ENCODE measurements around the gene SLC49A4.

Gene SLC49A4

DNA sequence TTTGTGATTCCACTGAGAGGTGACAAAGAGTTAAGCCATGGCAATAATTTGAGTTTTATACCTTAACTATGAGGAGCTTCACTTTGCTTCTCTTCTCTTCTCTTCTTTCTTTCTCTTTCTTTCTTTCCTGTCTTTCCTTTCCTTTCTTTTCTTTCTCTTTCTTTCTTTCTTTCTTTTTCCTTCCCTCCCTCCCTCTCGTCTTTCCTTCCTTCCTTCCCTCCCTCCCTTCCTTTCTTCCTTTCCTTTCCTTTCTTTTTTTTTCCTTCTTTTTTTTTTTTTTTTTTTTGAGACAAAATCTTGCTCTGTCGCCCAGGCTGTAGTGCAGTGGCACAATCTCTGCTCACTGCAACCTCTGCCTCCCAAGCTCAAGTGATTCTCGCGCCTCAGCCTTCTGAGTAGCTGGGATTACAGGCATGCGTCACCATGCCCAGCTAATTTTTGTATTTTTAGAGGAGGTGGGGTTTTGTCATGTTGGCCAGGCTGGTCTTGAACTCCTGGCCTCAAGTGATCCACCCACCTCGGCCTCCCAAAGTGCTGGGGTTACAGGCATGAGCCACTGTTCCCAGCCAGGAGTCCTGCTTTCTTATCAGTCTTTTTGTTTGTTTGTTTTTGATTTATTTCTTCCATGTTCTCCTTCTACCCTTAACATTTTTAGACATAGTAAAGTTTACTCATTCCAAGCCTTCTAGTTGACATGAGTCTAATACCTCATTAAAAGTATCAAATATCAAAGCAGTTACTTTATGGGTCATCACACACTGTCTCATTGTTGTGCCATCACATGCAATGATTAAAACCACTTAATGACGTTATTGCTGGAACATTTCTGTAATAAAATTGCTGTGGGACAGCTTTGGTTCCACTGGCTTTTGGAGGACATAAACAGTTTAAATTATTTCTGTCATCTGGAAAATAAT is 29.9 kb downstream of the SLC49A4 start (continued):
- TF ChIP-seq, protein P1, sequence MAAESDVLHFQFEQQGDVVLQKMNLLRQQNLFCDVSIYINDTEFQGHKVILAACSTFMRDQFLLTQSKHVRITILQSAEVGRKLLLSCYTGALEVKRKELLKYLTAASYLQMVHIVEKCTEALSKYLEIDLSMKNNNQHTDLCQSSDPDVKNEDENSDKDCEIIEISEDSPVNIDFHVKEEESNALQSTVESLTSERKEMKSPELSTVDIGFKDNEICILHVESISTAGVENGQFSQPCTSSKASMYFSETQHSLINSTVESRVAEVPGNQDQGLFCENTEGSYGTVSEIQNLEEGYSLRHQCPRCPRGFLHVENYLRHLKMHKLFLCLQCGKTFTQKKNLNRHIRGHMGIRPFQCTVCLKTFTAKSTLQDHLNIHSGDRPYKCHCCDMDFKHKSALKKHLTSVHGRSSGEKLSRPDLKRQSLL (tag by site-specific recombination; IDR thresholded peaks at IDR 0.05) = no peak
- TF ChIP-seq SP7 (tag by site-specific recombination; IDR thresholded peaks at IDR 0.05) (peak; percentile 99), REPIN1 (tag by site-specific recombination; IDR thresholded peaks at IDR 0.05; ENCODE audit: low read depth) (no peak), ZNF514 (tag by site-specific recombination; IDR thresholded peaks at IDR 0.05) (no peak), ZNF114 (tag by site-specific recombination; IDR thresholded peaks at IDR 0.05) (no peak), FEZF1 (tag by site-specific recombination; IDR thresholded peaks at IDR 0.05) (peak; percentile 91), HOXA7 (CRISPR knock-in tag; IDR thresholded peaks at IDR 0.05; ENCODE audit: borderline replicate concordance) (no peak), ZEB2 (tag by site-specific recombination; IDR thresholded peaks at IDR 0.05) (peak; percentile 92), ZFP3 (tag by site-specific recombination; IDR thresholded peaks at IDR 0.05; ENCODE audit: low read depth) (no peak), ZNF214 (tag by site-specific recombination; IDR thresholded peaks at IDR 0.05; ENCODE audit: borderline replicate concordance) (no peak), ZNF350 (tag by site-specific recombination; IDR thresholded peaks at IDR 0.05) (peak; percentile 72), ZNF626 (tag by site-specific recombination; IDR thresholded peaks at IDR 0.05) (no peak), GLI2 (tag by site-specific recombination; IDR thresholded peaks at IDR 0.05; ENCODE audit: borderline replicate concordance, low read depth) (peak; percentile 65; the same call in 1 of the 2 replicates), SETDB1 (IDR thresholded peaks at IDR 0.05; ENCODE audit: insufficient read length, low read length) (no peak), ZNF19 (tag by site-specific recombination; IDR thresholded peaks at IDR 0.05; ENCODE audit: low read depth) (no peak), ZNF837 (tag by site-specific recombination; IDR thresholded peaks at IDR 0.05) (no peak), ZNF175 (tag by site-specific recombination; IDR thresholded peaks at IDR 0.05) (no peak), ZNF335 (tag by site-specific recombination; conservative IDR thresholded peaks at IDR 0.05) (peak; percentile 42; the same call in 1 of the 2 replicates), ZNF785 (tag by site-specific recombination; IDR thresholded peaks at IDR 0.05) (no peak), ZNF292 (tag by site-specific recombination; IDR thresholded peaks at IDR 0.05; ENCODE audit: borderline replicate concordance, low read depth) (no peak), ZNF248 (tag by site-specific recombination; IDR thresholded peaks at IDR 0.05) (no peak), ZNF404 (tag by site-specific recombination; IDR thresholded peaks at IDR 0.05) (no peak), ZNF664 (tag by site-specific recombination; IDR thresholded peaks at IDR 0.05) (no peak), ZNF624 (tag by site-specific recombination; IDR thresholded peaks at IDR 0.05) (no peak), ZNF571 (tag by site-specific recombination; IDR thresholded peaks at IDR 0.05) (no peak)
- TF ChIP-seq, protein P2, sequence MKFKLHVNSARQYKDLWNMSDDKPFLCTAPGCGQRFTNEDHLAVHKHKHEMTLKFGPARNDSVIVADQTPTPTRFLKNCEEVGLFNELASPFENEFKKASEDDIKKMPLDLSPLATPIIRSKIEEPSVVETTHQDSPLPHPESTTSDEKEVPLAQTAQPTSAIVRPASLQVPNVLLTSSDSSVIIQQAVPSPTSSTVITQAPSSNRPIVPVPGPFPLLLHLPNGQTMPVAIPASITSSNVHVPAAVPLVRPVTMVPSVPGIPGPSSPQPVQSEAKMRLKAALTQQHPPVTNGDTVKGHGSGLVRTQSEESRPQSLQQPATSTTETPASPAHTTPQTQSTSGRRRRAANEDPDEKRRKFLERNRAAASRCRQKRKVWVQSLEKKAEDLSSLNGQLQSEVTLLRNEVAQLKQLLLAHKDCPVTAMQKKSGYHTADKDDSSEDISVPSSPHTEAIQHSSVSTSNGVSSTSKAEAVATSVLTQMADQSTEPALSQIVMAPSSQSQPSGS (tag by site-specific recombination; IDR thresholded peaks at IDR 0.05; ENCODE audit: low read depth) = peak; percentile 85; the same call in 1 of the 2 replicates
- TF ChIP-seq, protein P3, sequence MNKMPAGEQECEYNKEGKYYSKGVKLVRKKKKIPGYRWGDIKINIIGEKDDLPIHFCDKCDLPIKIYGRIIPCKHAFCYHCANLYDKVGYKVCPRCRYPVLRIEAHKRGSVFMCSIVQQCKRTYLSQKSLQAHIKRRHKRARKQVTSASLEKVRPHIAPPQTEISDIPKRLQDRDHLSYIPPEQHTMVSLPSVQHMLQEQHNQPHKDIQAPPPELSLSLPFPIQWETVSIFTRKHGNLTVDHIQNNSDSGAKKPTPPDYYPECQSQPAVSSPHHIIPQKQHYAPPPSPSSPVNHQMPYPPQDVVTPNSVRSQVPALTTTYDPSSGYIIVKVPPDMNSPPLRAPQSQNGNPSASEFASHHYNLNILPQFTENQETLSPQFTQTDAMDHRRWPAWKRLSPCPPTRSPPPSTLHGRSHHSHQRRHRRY (tag by site-specific recombination; IDR thresholded peaks at IDR 0.05) = no peak
- TF ChIP-seq, protein P4, sequence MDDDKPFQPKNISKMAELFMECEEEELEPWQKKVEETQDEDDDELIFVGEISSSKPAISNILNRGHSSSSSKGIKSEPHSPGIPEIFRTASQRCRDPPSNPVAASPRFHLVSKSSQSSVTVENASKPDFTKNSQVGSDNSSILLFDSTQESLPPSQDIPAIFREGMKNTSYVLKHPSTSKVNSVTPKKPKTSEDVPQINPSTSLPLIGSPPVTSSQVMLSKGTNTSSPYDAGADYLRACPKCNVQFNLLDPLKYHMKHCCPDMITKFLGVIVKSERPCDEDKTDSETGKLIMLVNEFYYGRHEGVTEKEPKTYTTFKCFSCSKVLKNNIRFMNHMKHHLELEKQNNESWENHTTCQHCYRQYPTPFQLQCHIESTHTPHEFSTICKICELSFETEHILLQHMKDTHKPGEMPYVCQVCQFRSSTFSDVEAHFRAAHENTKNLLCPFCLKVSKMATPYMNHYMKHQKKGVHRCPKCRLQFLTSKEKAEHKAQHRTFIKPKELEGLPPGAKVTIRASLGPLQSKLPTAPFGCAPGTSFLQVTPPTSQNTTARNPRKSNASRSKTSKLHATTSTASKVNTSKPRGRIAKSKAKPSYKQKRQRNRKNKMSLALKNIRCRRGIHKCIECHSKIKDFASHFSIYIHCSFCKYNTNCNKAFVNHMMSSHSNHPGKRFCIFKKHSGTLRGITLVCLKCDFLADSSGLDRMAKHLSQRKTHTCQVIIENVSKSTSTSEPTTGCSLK (tag by site-specific recombination; IDR thresholded peaks at IDR 0.05) = no peak
- TF ChIP-seq, protein P5, sequence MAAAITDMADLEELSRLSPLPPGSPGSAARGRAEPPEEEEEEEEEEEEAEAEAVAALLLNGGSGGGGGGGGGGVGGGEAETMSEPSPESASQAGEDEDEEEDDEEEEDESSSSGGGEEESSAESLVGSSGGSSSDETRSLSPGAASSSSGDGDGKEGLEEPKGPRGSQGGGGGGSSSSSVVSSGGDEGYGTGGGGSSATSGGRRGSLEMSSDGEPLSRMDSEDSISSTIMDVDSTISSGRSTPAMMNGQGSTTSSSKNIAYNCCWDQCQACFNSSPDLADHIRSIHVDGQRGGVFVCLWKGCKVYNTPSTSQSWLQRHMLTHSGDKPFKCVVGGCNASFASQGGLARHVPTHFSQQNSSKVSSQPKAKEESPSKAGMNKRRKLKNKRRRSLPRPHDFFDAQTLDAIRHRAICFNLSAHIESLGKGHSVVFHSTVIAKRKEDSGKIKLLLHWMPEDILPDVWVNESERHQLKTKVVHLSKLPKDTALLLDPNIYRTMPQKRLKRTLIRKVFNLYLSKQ (tag by site-specific recombination; IDR thresholded peaks at IDR 0.05; ENCODE audit: borderline replicate concordance) = no peak
- TF ChIP-seq, protein P6, sequence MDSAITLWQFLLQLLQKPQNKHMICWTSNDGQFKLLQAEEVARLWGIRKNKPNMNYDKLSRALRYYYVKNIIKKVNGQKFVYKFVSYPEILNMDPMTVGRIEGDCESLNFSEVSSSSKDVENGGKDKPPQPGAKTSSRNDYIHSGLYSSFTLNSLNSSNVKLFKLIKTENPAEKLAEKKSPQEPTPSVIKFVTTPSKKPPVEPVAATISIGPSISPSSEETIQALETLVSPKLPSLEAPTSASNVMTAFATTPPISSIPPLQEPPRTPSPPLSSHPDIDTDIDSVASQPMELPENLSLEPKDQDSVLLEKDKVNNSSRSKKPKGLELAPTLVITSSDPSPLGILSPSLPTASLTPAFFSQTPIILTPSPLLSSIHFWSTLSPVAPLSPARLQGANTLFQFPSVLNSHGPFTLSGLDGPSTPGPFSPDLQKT (IDR thresholded peaks at IDR 0.05; ENCODE audit: borderline replicate concordance, low read depth, low read length) = no peak
